Upper lobe of left lung (tissue), 4 donors: ENCODE measurements around the gene IFNLR1.

Experiments
- EP300 ChIP-seq, 4 donors: sonication (generic); formaldehyde crosslinking; IDR thresholded peaks; one replicate each; pipeline ENCODE4 v1.5.1; 2017; ENCODE audit warnings: antibody characterized with exemption in 4 of 4, control low read depth in 2 of 4
- POLR2A ChIP-seq, 4 donors: fragments of 450-650 bp; IDR thresholded peaks; one replicate each; pipeline ENCODE4 v1.5.1; 2016 to 2017; ENCODE audit warnings: antibody characterized with exemption in 4 of 4, mild to moderate bottlenecking in 2 of 4
- POLR2AphosphoS5 ChIP-seq, 2 donors: sonication (generic); formaldehyde crosslinking; IDR thresholded peaks; one replicate each; pipeline ENCODE4 v1.5.1; 2017; ENCODE audit warnings: antibody characterized with exemption in 2 of 2
- TF ChIP-seq, protein P1 (sequence below), 6 experiments: fragments of 450-650 bp in 4 of 6; fragments of 200-600 bp in 2 of 6; sonication (generic) in 2 of 6; IDR thresholded peaks; one replicate each; pipeline ENCODE4 v1.5.1; 2016 to 2019; ENCODE audit warnings: antibody characterized with exemption in 6 of 6

DNA sequence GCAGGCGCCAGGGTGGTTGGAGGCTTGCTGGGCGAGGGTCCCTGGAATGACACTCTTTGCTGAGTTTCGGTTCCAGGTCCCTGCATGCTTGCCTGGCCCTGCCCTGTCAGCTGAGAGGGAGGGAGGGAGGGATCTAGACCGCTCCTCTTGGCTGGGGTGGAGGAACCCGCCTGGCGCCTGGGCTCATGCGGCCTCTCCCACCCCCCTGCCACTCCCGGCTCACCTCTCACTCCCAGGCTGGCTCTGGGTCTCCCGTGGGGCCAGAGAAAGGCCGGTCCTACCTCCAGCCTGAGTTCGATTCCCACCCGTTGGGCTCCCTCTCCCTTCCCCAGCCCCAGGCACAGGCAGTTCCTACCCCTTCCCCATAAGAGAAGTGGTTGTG, 19.0 kb upstream of the IFNLR1 start:
- TF ChIP-seq, protein P1, sequence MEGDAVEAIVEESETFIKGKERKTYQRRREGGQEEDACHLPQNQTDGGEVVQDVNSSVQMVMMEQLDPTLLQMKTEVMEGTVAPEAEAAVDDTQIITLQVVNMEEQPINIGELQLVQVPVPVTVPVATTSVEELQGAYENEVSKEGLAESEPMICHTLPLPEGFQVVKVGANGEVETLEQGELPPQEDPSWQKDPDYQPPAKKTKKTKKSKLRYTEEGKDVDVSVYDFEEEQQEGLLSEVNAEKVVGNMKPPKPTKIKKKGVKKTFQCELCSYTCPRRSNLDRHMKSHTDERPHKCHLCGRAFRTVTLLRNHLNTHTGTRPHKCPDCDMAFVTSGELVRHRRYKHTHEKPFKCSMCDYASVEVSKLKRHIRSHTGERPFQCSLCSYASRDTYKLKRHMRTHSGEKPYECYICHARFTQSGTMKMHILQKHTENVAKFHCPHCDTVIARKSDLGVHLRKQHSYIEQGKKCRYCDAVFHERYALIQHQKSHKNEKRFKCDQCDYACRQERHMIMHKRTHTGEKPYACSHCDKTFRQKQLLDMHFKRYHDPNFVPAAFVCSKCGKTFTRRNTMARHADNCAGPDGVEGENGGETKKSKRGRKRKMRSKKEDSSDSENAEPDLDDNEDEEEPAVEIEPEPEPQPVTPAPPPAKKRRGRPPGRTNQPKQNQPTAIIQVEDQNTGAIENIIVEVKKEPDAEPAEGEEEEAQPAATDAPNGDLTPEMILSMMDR (IDR thresholded peaks at IDR 0.05) = no peak
- TF ChIP-seq POLR2A (IDR thresholded peaks at IDR 0.05) (no peak), EP300 (IDR thresholded peaks at IDR 0.05) (no peak), POLR2AphosphoS5 (IDR thresholded peaks at IDR 0.05) (no peak)
